GM18499 (cell line): Measurements from ENCODE around the gene NELFA.

ENCODE experiments used
- ATAC-seq: cut with Tn5 transposase; IDR thresholded peaks from one replicate; pipeline ENCODE4 v1.9.1; 2021; ENCODE audit warnings: moderate number of reproducible peaks; ENCODE audit not compliant: insufficient read depth, unreplicated experiment

NELFA gene

DNA sequence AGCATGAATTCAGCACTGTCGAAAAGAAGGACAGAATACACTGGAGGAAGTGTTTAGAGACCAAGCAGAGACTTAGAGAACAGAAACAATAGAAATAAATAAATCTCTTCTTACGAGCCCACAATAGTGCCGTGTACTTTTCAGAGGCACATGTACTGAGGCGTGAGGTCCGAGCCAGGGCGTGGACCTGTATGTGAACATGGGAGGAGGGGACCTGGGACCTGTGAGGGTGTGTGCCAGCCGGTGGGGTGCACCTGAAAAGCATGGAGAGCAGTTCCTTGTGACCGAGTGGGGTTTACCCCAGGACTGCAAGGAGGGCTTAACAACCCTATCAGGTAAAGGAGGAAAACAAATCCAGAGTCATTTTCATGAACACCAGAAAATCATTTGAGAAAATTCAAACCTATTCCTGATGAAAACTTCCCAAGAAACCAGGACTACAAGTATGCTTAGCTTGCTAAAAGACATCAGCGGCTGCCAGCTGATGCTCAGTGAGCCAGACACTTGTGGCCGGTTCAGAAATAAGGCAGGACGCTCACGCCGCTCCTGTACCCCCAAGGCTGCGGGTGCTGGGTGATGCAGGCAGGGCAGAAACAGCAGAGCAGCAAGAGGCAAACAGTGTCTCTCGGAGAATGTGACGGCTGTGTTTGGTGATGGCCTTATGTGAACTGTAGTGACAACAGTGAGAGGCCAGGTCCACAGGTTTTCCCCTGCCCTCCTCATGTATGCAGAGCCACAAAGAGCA is 37.1 kb downstream of the NELFA start:
- ATAC-seq: no peak

- ATAC-seq: no peak
Observed at GRCh38 chr4:1970926-1971325, 37.8 kb downstream of the NELFA start.

DNA sequence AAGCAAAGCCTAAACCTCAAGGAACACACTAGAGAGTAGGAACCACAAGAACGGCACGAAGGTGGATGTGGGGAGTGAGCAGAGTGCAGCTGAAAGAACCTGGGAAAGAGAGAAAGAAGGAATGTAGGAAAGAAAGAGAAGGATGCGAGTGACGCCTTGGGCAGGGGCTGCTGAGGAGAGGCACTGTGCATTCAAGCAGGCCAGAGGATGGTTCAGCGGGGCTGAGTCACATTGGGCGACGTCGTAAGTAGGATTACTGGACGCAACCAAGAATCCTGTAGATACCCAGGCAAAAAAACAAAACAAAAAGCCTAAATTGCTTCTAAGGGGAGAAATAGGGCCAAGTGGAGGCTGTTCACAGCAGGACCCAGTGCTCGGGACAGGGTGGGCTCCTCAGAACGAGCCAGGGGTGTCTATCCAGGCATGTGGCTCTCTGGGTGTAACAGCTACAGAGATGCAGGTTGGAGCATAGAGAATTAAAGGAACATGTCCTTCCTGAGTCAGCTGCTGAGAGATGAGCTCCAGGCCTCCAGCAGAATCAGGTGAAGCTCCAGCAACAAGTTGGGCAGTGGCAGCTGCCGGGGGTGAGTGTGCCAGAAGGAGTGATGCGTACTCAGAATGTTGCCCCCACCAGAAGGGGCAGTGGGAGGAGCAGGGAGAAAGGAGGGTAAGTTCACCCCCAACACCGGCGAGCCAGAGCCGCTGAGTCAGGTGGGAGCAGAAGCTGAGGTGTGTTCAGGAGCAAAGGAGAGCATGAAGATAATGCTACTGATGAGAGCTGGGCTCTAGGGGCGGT is 38.6 kb downstream of the NELFA start:
- ATAC-seq: no peak

GRCh38 chr4:1968686-1969295 is 40.0 kb downstream of the NELFA start:
- ATAC-seq: no peak

DNA sequence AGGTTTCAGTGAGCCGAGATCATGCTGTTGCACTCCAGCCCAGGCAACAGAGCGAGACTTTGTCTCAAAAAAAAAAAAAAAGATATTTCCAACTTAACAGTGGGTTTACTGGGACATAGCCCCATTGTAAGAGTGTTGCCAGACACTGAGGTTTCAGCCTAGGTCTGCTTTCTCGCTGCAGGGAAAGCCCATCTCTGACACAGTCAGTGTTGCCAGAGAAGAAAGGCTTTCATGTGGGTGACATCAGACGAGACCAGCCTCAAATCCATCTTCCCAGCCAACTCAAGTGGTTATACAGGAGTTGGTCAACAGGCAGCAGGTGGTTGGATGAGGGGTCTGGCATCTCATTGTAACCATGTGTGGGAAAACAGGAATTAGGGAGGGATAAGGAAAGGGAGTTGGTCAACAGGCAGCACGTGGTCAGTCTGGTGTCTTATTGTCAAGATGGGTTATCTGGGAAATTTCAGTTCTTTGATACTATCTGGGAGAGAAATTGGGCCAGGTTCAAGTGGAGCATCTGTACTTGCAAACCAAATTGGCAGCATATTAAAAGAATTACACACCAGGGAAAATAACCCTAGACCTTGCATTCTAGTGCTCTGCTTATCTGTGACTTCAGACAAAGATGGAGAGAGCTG is 41.1 kb downstream of the NELFA start:
- no peak for ATAC-seq

GRCh38 chr4:1964971-1965370 is 43.8 kb downstream of the NELFA start:
- ATAC-seq: no peak

- no peak for ATAC-seq
Observed at GRCh38 chr4:1964443-1964842, 44.3 kb downstream of the NELFA start.

- ATAC-seq: no peak
Observed at GRCh38 chr4:1962980-1963379, 45.8 kb downstream of the NELFA start.

DNA sequence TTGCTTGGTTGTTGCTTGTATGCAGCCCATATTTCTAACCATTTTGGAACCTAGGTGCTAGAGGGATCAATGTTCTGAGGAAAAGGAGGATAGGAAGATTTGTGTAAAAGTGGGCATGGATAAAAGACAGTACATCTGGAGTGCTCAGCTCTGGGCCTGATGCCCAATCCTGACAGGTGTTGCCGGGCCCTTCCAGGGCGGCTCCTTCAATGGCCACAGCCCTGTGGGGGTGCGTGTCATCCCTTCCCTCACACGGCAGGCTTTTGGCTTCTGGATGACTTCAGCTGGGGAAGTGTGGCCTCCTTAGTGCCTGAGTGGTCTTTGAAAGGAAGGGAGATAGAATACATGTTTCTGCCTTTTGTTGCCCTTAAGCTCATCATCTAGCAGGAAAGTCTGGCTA is 47.2 kb downstream of the NELFA start:
- ATAC-seq: no peak

DNA sequence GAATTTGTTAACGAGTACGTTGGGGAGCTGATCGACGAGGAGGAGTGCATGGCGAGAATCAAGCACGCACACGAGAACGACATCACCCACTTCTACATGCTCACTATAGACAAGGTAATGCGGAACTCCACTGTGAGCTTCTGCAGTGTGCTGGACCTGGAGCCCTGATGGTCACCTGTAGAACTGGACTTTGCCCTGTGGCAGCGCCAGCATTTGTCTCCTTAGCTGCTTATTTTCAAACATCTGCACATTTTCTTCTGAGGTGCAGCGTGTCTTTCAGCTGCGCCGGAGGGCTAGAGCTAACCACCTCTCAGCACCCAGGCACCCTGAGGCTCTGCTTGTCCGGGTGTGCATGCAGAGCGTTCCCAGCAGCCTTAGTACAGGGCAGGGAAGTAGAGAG is 47.7 kb downstream of the NELFA start:
- no peak for ATAC-seq

DNA sequence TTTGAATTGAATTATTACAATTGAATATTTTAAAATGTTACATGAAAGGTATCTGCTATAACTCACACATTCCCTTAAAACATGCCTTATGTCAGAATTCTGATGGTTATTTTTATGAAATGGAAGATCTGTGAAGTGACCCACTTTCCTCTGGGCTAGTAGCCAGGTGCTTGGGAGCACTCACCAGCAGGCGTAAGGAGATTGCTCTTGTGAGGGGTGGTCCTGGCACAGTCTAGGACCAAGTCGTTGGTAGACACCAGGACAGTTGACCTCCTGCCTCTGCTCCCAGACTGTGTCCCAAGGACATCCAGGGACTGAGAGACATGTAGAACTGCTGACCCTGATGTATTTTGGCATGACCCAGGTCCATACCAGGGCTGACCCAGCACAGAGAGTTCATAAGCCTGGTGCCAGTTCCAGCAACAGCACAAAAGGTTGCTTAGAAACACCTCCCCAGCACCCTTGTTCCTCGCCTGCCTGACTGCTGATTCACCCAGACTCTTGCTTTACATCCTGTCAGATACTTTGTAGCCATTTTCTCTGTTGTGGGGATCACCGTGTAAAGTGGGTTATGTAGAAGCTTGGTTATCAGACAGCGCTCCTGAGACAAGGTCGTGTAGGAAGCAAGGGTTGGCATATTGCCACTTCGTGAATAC is 48.5 kb downstream of the NELFA start:
- ATAC-seq: no peak

GRCh38 chr4:1959104-1959384 is 49.7 kb downstream of the NELFA start:
- no peak for ATAC-seq

- ATAC-seq: no peak
Observed at GRCh38 chr4:1958276-1959103, 50.3 kb downstream of the NELFA start.

DNA sequence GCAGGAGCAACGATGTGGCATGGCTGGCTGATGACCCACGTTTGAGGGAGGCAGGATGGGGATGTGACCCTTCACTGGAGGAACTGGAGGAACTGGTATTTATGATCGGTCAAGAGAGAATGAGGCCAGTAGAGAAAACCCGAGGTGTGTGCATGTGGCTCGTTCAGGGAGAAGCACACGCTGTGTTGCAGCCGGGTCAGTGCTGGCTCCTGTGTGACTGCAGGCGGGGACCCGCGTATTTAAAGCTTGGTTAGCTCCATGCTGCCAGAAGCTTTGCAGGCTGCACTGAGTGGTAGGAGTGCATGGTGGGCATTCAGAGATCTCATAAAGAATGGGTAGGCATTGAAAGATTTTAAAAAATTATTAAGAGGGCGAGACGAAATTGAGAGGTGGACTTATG is 52.1 kb downstream of the NELFA start:
- ATAC-seq: no peak

DNA sequence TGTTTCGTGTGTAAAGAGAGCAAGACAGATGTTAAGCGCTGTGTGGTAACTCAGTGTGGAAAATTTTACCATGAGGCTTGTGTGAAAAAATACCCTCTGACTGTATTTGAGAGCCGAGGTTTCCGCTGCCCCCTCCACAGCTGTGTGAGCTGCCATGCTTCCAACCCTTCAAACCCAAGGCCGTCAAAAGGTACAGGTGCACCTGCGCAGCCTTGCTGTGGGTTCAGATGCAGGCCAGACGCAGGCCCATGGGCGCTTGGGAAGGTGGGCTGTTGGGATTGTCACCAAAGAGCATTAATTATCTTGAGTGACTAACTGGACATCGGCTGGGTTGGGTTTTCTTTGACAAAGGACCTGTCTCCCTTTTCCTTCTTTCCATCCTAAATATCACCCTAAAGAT is 55.4 kb downstream of the NELFA start:
- no peak for ATAC-seq

DNA sequence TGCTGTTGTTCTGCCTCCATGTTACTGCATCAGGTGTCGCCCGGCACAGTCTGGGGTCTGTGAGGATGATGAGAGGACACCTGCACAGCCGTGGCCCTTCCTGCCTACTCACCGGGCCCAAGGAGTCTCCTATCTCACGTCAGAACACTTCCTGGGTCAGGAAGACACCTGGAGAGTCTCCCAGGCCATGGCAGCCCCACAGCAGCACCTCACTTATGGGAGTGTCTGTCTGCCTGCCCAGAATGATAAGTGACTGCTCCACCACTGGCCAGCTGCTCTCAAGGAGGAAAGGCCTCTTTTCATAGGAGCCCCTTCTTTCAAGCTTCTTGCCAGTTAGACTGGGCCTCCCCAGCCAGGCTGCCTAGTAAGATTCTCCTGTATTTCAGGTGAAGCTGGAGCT is 56.1 kb downstream of the NELFA start:
- ATAC-seq: no peak

DNA sequence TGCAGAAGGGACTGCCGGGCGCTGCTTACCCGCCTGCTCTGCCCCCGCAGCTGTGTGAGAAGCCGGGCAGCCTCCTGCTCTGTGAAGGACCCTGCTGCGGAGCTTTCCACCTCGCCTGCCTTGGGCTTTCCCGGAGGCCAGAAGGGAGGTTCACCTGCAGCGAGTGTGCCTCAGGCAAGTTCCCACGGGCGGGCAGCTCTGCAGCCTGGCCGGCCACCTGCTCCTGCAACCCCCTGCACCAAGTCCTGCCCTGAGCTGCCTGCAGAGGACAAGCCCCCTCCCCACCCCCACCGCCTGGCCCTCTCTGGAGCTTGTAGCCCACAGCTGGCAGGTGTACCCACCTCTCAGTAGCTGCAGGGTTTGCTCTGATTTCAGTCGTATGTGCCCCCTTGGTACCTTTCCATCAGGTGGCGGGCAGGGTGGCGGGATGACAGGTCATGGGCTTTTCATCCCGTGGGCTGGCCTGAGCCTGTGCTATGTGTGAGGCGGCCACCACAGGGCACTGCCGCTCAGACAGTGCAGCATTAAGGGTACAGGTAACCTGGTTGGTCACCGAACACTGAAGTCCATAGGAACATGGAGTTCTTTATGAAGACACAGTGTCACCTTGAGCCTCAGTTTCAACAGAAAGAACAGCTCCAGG is 56.6 kb downstream of the NELFA start:
- ATAC-seq: no peak

DNA sequence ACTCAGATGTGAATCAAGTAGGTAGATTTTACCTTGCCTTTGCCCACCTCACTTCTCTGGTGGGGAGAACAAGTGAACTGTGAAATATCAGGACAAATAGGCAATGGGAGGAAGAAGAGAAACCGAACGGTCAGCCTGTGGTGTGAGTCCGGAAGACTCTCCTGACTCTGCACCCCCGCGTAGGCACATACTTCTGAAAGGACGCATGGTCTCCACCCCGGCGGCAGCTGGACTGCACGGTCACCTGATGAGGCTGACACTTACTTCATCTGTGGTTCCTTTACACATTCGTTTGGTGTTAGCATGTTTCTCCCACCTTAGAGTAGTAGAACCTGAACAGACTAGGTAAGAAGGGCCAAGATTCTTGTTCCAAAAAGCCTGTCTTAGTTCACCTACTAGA is 58.4 kb downstream of the NELFA start:
- no peak for ATAC-seq

DNA sequence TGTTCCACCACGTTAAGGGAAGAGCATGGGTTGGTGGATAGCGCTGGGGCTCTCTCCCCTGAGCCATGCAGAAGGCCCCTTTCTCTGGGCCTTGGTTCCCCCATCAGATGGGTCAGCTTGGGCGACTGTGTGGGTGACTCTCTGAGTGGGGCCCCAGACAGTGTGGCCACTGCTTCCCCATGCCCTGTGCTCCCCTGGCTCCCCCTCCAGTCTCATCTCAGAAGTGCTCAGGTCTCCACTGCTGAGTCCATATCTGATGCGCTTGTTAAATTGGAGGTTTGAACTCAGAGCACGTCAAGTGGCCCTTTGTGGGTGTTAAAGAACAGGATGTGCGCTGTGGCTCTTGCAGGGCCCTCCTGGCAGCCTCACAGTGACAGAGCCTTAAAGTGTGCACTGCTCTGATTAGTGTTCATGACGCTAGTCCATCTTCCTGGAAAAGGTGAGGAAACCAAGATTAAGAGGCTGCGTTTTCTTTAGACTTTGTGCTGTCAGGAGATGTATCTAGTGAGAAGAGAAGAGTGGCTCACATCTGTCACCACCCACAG is 59.8 kb downstream of the NELFA start:
- ATAC-seq: no peak
